Activated CD4-positive, alpha-beta T cell treated with anti-CD3 and anti-CD28 coated beads for 48 hours (primary cell): ENCODE data around the gene PEF1.

Experiments
- DNase-seq: peaks from one replicate; pipeline ENCODE4 v3.0.0-alpha.2; 2020

The PEF1 gene

GRCh38 chr1:31644560-31645273 lies at the start of gene PEF1:
Gene PEF1 (minus strand): TSS chr1:31644876. CDS start chr1:31644864, 12 bp downstream.
- peak; percentile 100 for DNase-seq

GRCh38 chr1:31693231-31693630 lies 48.6 kb upstream of the PEF1 start:
- DNase-seq = no peak

GRCh38 chr1:31691951-31692350 lies 47.3 kb upstream of the PEF1 start:
- DNase-seq = no peak

- no peak for DNase-seq
These were observed 46.8 kb upstream of the PEF1 start for GRCh38 chr1:31691446-31691845.

GRCh38 chr1:31690921-31691320 lies 46.2 kb upstream of the PEF1 start:
- no peak for DNase-seq

GRCh38 chr1:31689854-31690253 lies 45.2 kb upstream of the PEF1 start:
- no peak for DNase-seq

- DNase-seq = no peak
These were observed 44.7 kb upstream of the PEF1 start for GRCh38 chr1:31689379-31689778.

GRCh38 chr1:31688233-31688918 lies 43.7 kb upstream of the PEF1 start:
- no peak for DNase-seq

- DNase-seq = no peak
These were observed 42.9 kb upstream of the PEF1 start for GRCh38 chr1:31687601-31688000.

- no peak for DNase-seq
These were observed 41.1 kb upstream of the PEF1 start for GRCh38 chr1:31685795-31686194.

GRCh38 chr1:31683997-31684396 lies 39.3 kb upstream of the PEF1 start:
- DNase-seq = peak; percentile 34

GRCh38 chr1:31681415-31681814 lies 36.7 kb upstream of the PEF1 start:
- no peak for DNase-seq

- DNase-seq = no peak
These were observed 35.1 kb upstream of the PEF1 start for GRCh38 chr1:31679676-31680230.

- DNase-seq = no peak
These were observed 34.4 kb upstream of the PEF1 start for GRCh38 chr1:31679091-31679490.

- DNase-seq = no peak
These were observed 34.0 kb upstream of the PEF1 start for GRCh38 chr1:31678681-31679080.

GRCh38 chr1:31677949-31678348 lies 33.3 kb upstream of the PEF1 start:
- no peak for DNase-seq

- no peak for DNase-seq
These were observed 32.7 kb upstream of the PEF1 start for GRCh38 chr1:31677401-31677800.

- no peak for DNase-seq
These were observed 31.1 kb upstream of the PEF1 start for GRCh38 chr1:31675756-31676155.

- DNase-seq = no peak
These were observed 30.5 kb upstream of the PEF1 start for GRCh38 chr1:31675161-31675560.

- no peak for DNase-seq
These were observed 29.9 kb upstream of the PEF1 start for GRCh38 chr1:31674626-31675025.

- no peak for DNase-seq
These were observed 28.8 kb upstream of the PEF1 start for GRCh38 chr1:31673433-31673832.

GRCh38 chr1:31672986-31673385 lies 28.3 kb upstream of the PEF1 start:
- DNase-seq = no peak

GRCh38 chr1:31671561-31672201 lies 27.0 kb upstream of the PEF1 start:
- no peak for DNase-seq

GRCh38 chr1:31671147-31671546 lies 26.5 kb upstream of the PEF1 start:
- DNase-seq = no peak
